Testis (tissue), 3 donors: ENCODE results near the gene TMEM135. TPM values are rescaled to one million over a fixed set of nuclear protein-coding genes. Genes with fewer than 3 reads are reported as not detected.

ENCODE experiments used
- DNase-seq: peaks from one replicate; pipeline ENCODE4 v3.0.0-alpha.2; 2019
- H3K27ac ChIP-seq, 2 donors: fragments of 200-600 bp; sonication (generic); one replicate each; pipeline ENCODE4 v1.5.1; 2019
- H3K27me3 ChIP-seq: fragments of 200-600 bp; sonication (generic); one replicate; pipeline ENCODE4 v1.5.1; 2019
- H3K36me3 ChIP-seq: fragments of 200-600 bp; sonication (generic); one replicate; pipeline ENCODE4 v1.5.1; 2017; ENCODE audit warnings: low read depth; ENCODE audit errors: missing control alignments
- H3K4me1 ChIP-seq: fragments of 200-600 bp; sonication (generic); one replicate; pipeline ENCODE4 v1.5.1; 2019
- H3K4me3 ChIP-seq, 2 donors: fragments of 200-600 bp; sonication (generic); one replicate each; pipeline ENCODE4 v1.5.1; 2017 to 2019
- H3K9me3 ChIP-seq: fragments of 200-600 bp; sonication (generic); one replicate; pipeline ENCODE4 v1.5.1; 2017
- POLR2A ChIP-seq: fragments of 450-650 bp; IDR thresholded peaks from one replicate; pipeline ENCODE4 v1.6.1; 2017; ENCODE audit warnings: antibody characterized with exemption, mild to moderate bottlenecking, moderate library complexity
- WGBS, 2 donors: methylation state at CpG; one replicate each; pipeline ENCODE4 v1.1.5; 2018; 5-methylcytosine and 5-hydroxymethylcytosine counted together
- intact Hi-C: fragments of 100-400 bp; cut with DNase I; formaldehyde crosslinking; loops from one replicate; pipeline ENCODE4 v1.15.1; 2023; ENCODE audit warnings: low total_unique reads
- polyA plus RNA-seq: library from polyadenylated mRNA; stranded (reverse); fragments of 350-450 nt; fragmentation: Illumina TruSeq; extraction: RNeasy Lipid Tissue Mini Kit (QIAGEN cat#74804); gene quantifications from one replicate; pipeline ENCODE4 v1.2.3, GENCODE V29; 2014; ENCODE audit warnings: low read depth, low replicate concordance; ENCODE audit not compliant: insufficient read depth
- total RNA-seq, 2 donors: library from RNA; depleted of rRNA; stranded (reverse); fragments of >200 nt; gene quantifications; one replicate each; pipeline ENCODE4 v1.2.3, GENCODE V29; 2016
- TF ChIP-seq, protein P1 (sequence below), 3 experiments: fragments of 450-650 bp in 2 of 3; fragments of 200-600 bp in 1 of 3; sonication (generic) in 1 of 3; IDR thresholded peaks; one replicate each; pipeline ENCODE4 v1.5.1; 2016 to 2019; ENCODE audit warnings: antibody characterized with exemption in 3 of 3, mild to moderate bottlenecking in 2 of 3, moderate library complexity in 1 of 3

TMEM135 gene
- total and polyA plus RNA-seq, 3 donors from 2014 or later: 21.3 to 59.0 (median 42.1) TPM

GRCh38 chr11:87061766-87062165, 24.0 kb downstream of the TMEM135 start:
- Histone ChIP-seq H3K4me3 (no peak overlapping the region), H3K27me3 (no peaks in the 10 kb centered on the region), H3K4me1 (no peaks in the 10 kb centered on the region), H3K9me3 (no peaks in the 10 kb centered on the region), H3K27ac (no peak overlapping the region), H3K36me3 (no peaks in the 10 kb centered on the region)
- intact Hi-C loops: no loop called here
- DNase-seq: no peak
- WGBS, 2 donors: 89 to 92% methylated on average over 6 of the region's 6 CpGs
- TF ChIP-seq, protein P1, sequence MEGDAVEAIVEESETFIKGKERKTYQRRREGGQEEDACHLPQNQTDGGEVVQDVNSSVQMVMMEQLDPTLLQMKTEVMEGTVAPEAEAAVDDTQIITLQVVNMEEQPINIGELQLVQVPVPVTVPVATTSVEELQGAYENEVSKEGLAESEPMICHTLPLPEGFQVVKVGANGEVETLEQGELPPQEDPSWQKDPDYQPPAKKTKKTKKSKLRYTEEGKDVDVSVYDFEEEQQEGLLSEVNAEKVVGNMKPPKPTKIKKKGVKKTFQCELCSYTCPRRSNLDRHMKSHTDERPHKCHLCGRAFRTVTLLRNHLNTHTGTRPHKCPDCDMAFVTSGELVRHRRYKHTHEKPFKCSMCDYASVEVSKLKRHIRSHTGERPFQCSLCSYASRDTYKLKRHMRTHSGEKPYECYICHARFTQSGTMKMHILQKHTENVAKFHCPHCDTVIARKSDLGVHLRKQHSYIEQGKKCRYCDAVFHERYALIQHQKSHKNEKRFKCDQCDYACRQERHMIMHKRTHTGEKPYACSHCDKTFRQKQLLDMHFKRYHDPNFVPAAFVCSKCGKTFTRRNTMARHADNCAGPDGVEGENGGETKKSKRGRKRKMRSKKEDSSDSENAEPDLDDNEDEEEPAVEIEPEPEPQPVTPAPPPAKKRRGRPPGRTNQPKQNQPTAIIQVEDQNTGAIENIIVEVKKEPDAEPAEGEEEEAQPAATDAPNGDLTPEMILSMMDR (IDR thresholded peaks at IDR 0.05): no peak
- no peak for TF ChIP-seq POLR2A

- no peaks in the 10 kb centered on the region for H3K36me3 ChIP-seq
- no peaks in the 10 kb centered on the region for H3K27me3 ChIP-seq
- no peaks in the 10 kb centered on the region for H3K9me3 ChIP-seq
- H3K27ac ChIP-seq: no peak overlapping the region
- WGBS, 2 donors: 53 to 79% methylated on average over 2 of the region's 2 CpGs
- no peak overlapping the region for H3K4me3 ChIP-seq
- TF ChIP-seq POLR2A: no peak
- TF ChIP-seq, protein P1 (IDR thresholded peaks at IDR 0.05): no peak
- intact Hi-C loops: no loop called here
- no peak for DNase-seq
- H3K4me1 ChIP-seq: no peaks in the 10 kb centered on the region
Measured at GRCh38 chr11:87063982-87064381, 26.2 kb downstream of the TMEM135 start.

DNA sequence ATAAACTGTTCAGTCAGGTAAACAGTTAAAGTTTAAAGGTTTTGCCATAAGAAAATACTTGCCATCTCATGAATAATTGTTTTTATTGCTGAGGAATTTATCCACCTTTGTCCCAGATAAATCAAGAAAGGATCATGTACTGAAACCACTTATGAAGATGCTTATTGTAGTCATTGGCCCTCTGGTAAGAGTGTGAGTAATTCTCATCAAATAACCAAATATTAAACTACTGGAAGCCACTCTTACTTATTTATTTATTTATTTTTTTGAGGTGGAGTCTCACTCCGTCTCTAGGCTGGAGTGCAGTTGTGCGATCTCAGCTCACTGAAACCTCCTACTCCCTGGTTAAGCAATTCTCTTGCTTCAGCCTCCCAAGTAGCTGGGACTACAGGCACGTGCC, 35.1 kb downstream of the TMEM135 start:
- no peak for DNase-seq
- no peak overlapping the region for H3K4me3 ChIP-seq
- no peak for TF ChIP-seq POLR2A
- TF ChIP-seq, protein P1 (IDR thresholded peaks at IDR 0.05): no peak
- 73 to 78% methylated on average over 3 of the region's 3 CpGs for WGBS, 2 donors
- H3K36me3 ChIP-seq: no peaks in the 10 kb centered on the region
- H3K27ac ChIP-seq: no peak overlapping the region
- no peaks in the 10 kb centered on the region for H3K9me3 ChIP-seq
- no peaks in the 10 kb centered on the region for H3K27me3 ChIP-seq
- intact Hi-C loops: no loop called here
- no peaks in the 10 kb centered on the region for H3K4me1 ChIP-seq

GRCh38 chr11:87076260-87076783, 38.6 kb downstream of the TMEM135 start:
- intact Hi-C loops: no loop called here
- Histone ChIP-seq H3K36me3 (no peaks in the 10 kb centered on the region), H3K4me1 (no peaks in the 10 kb centered on the region), H3K4me3 (no peak overlapping the region), H3K9me3 (no peaks in the 10 kb centered on the region), H3K27ac (no peak overlapping the region), H3K27me3 (no peaks in the 10 kb centered on the region)
- 83 to 95% methylated on average over 3 of the region's 3 CpGs for WGBS, 2 donors
- no peak for DNase-seq
- TF ChIP-seq POLR2A: no peak
- TF ChIP-seq, protein P1 (IDR thresholded peaks at IDR 0.05): no peak

DNA sequence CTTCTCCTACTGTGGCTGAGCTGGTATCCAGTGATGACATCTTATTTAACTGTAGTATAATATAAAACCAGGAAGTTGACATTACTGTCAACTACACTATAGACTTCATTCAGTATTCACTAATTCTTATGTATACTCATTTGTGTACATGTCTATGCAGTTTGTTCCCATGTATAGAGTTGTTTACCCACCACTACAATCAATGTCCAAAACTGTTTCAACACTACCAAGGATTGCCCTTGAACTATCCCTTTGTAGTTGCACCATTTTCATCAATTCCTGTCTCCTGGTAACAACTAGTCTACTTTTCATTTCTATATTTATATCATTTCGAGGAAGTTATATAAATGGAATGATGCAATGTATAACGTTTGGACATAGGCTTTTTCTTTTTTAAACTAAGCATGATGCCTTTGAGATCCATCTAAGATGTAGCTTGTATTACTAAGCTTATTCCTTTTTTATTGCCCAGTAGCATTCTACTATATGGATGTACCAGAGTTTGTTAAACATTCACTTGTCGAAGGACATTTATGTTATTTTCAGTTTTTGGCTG, 39.2 kb downstream of the TMEM135 start:
- H3K27me3 ChIP-seq: no peaks in the 10 kb centered on the region
- no peaks in the 10 kb centered on the region for H3K9me3 ChIP-seq
- H3K4me3 ChIP-seq: no peak overlapping the region
- no peak overlapping the region for H3K27ac ChIP-seq
- 87 to 93% methylated on average over 3 of the region's 3 CpGs for WGBS, 2 donors
- no peaks in the 10 kb centered on the region for H3K36me3 ChIP-seq
- no peak for TF ChIP-seq POLR2A
- TF ChIP-seq, protein P1 (IDR thresholded peaks at IDR 0.05): no peak
- no peak for DNase-seq
- intact Hi-C loops: no loop called here
- no peaks in the 10 kb centered on the region for H3K4me1 ChIP-seq
